BE2C (cell line): ENCODE results near the gene TIMM23.
A peak's percentile ranks its signal among the peaks of the same experiment; 100 is the strongest.

Source experiments
- DNase-seq: peaks from one replicate; pipeline ENCODE4 v3.0.0-alpha.2; 2020
- H3K27me3 ChIP-seq: fragments of 250-450 bp; sonication (Bioruptor Pico); 2 replicates; pipeline ENCODE4 v1.5.1; 2020; ENCODE audit warnings: mild to moderate bottlenecking
- H3K36me3 ChIP-seq: fragments of 250-450 bp; sonication (Bioruptor Pico); 2 replicates; pipeline ENCODE4 v1.5.1; 2020; ENCODE audit warnings: mild to moderate bottlenecking
- H3K4me1 ChIP-seq: fragments of 250-450 bp; sonication (Bioruptor Pico); 2 replicates; pipeline ENCODE4 v1.5.1; 2020
- H3K4me3 ChIP-seq: 2 replicates; pipeline ENCODE4 v1.5.1; 2011; ENCODE audit warnings: low read depth, low read length
- H3K9me3 ChIP-seq: fragments of 250-450 bp; sonication (Bioruptor Pico); 2 replicates; pipeline ENCODE4 v1.5.1; 2020
- CTCF ChIP-seq: IDR thresholded peaks from 2 replicates; pipeline ENCODE4 v1.5.1; 2012; ENCODE audit warnings: mild to moderate bottlenecking, low read depth, low read length

The TIMM23 gene

GRCh38 chr10:46030091-46030937 is 58.0 kb downstream of the TIMM23 start, which contains the start of gene NCOA4:
Gene NCOA4 (minus strand): TSS chr10:46030623. CDS start chr10:46016680, 13,943 bp downstream.
- Histone ChIP-seq H3K36me3 (no peaks in the 10 kb centered on the region), H3K4me1 (no peaks in the 10 kb centered on the region)
- peak; percentile 71 for TF ChIP-seq CTCF

DNA sequence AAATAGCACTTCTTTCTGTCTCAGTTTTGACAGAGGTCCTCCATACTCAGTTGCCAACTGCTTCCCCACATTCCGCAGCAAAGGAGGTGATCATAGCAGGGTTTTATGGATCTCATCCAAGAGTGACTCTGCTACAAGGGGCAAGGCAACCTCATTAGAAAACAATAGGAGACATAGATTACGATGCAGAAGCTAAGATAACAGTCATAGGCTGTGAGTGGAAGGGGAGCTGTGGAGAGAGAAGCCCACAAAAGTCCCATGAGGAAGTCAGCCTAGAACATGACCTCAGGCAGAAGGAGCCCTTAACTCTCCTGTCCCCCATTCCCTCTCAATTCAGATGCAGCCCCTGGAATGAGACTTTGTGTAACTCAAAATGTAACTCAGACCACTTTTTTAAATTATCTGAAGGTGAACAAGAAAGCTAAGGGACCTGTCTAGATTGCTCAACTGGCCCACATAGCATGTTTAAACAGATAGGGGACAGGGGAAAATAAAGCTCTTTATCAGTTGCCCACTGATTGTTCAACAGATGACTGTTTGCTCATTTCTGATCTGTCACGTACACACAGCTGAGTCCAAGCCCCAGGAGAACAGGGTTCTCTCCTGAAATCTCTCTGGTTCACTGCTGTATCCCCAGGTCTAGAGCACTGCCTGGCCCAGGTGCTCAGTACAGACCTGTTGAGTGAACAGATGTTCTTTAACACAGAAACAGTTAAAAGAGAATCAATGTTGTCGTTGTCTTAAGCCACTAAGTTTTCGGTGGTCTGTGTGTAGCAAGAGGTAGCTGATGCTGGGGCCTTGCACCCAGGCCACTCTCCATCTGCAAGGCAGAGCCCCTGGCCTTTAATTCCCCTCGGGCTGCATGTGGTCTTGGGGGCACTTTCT is 59.6 kb downstream of the TIMM23 start:
- no peak for TF ChIP-seq CTCF
- Histone ChIP-seq H3K4me3 (no peak overlapping the region), H3K36me3 (no peaks in the 10 kb centered on the region), H3K4me1 (no peaks in the 10 kb centered on the region), H3K9me3 (no peaks in the 10 kb centered on the region), H3K27me3 (no peaks in the 10 kb centered on the region)
- no peak for DNase-seq

More at GRCh38 chr10:46030091-46030937, 58.0 kb downstream of the TIMM23 start, which contains the start of gene NCOA4:
- DNase-seq, result peak; percentile 96
- Histone ChIP-seq H3K9me3 (no peaks in the 10 kb centered on the region), H3K27me3 (no peaks in the 10 kb centered on the region), H3K4me3 (peak within 1 kb of the TSS; percentile 88)

DNA sequence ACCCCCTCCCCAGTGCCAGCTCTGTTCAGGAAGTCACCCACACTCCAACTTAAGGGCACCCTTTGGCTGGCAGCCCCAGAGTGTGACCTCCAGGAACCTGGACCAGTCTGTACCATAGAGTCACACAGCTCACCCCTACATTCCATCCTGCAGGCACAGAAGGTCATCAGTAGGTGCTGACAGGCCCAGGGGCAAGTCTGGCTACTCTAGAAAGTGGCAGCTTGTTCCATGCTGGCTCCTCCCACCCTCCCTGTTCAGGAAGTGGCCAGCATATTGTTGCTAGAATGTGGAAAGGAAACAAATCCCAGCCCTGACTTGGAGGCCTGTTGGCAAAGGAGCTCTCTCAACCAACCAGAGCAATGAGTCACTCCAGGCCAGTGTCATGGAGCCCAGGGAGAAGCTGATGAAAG is 61.3 kb downstream of the TIMM23 start:
- TF ChIP-seq CTCF, result no peak
- no peak overlapping the region for H3K4me3 ChIP-seq
- H3K9me3 ChIP-seq, result no peaks in the 10 kb centered on the region
- no peaks in the 10 kb centered on the region for H3K4me1 ChIP-seq
- H3K27me3 ChIP-seq, result no peaks in the 10 kb centered on the region
- no peaks in the 10 kb centered on the region for H3K36me3 ChIP-seq
- DNase-seq, result no peak

- H3K4me1 ChIP-seq, result no peaks in the 10 kb centered on the region
- H3K9me3 ChIP-seq, result no peaks in the 10 kb centered on the region
- no peak for DNase-seq
- H3K27me3 ChIP-seq, result no peaks in the 10 kb centered on the region
- H3K4me3 ChIP-seq, result no peak overlapping the region
- TF ChIP-seq CTCF, result no peak
- H3K36me3 ChIP-seq, result no peaks in the 10 kb centered on the region
Measured at GRCh38 chr10:46035923-46036849, 63.9 kb downstream of the TIMM23 start.

- Histone ChIP-seq H3K36me3 (no peaks in the 10 kb centered on the region), H3K27me3 (no peaks in the 10 kb centered on the region), H3K9me3 (no peaks in the 10 kb centered on the region), H3K4me3 (no peak overlapping the region), H3K4me1 (no peaks in the 10 kb centered on the region)
- no peak for TF ChIP-seq CTCF
- DNase-seq, result no peak
Measured at GRCh38 chr10:46037107-46037825, 65.0 kb downstream of the TIMM23 start.
